IMR-90 (cell line): ENCODE data around the gene CAST. TPM values are rescaled to one million over a fixed set of nuclear protein-coding genes. Genes with fewer than 3 reads are reported as not detected.

Experiments used
- ATAC-seq: fragments of 200-7000 bp; cut with Tn5 transposase; 2 replicates; pipeline ENCODE4 v1.9.1; 2020; ENCODE audit warnings: low read depth, mild to moderate bottlenecking, moderate library complexity
- BruUV-seq: library from RNA; stranded (reverse); fragments of 400-500 nt; replicated peaks from 2 replicates; lab custom pipeline; 2021; lab: Mats Ljungman, UMichigan
- CTCF ChIA-PET: fragments of 300-600 bp; formaldehyde crosslinking; extraction: SDS; loops from one replicate; lab custom pipeline; 2021; ENCODE audit warnings: antibody characterized with exemption; lab: Yijun Ruan, JAX
- POLR2A ChIA-PET: fragments of 300-600 bp; sonication (Branson Sonifier 250); formaldehyde crosslinking; loops from one replicate; lab custom pipeline; 2022; ENCODE audit warnings: antibody characterized with exemption; ENCODE audit not compliant: unreplicated experiment; lab: Charles Lee
- DNase-seq: peaks from one replicate; pipeline ENCODE4 v3.0.0; 2013
- H2AFZ ChIP-seq: replicated peaks from 2 replicates; pipeline ENCODE3; 2013; ENCODE audit warnings: low read length, mild to moderate bottlenecking; ENCODE audit not compliant: poor library complexity
- H2AK5ac ChIP-seq: 2 replicates; pipeline ENCODE4 v1.6.1; 2013; ENCODE audit warnings: low read depth, low read length, inconsistent platforms
- H2AK9ac ChIP-seq: replicated peaks from 2 replicates; pipeline ENCODE3; 2013; ENCODE audit warnings: mild to moderate bottlenecking, low read depth, low read length, moderate library complexity; ENCODE audit not compliant: poor library complexity
- H2BK120ac ChIP-seq: 2 replicates; pipeline ENCODE4 v1.6.1; 2013; ENCODE audit warnings: low read depth, low read length, inconsistent platforms
- H2BK15ac ChIP-seq: 3 replicates; pipeline ENCODE4 v1.6.1; 2013; ENCODE audit warnings: low read depth, low read length, inconsistent platforms
- H2BK20ac ChIP-seq: 2 replicates; pipeline ENCODE4 v1.6.1; 2013; ENCODE audit warnings: low read depth, mild to moderate bottlenecking, inconsistent platforms, low read length, moderate library complexity
- H2BK5ac ChIP-seq: 2 replicates; pipeline ENCODE4 v1.6.1; 2013; ENCODE audit warnings: mild to moderate bottlenecking, low read depth, low read length, inconsistent platforms; ENCODE audit not compliant: poor library complexity, severe bottlenecking
- H3K14ac ChIP-seq: replicated peaks from 2 replicates; pipeline ENCODE4 v1.6.1; 2013; ENCODE audit warnings: low read depth, low read length, inconsistent platforms
- H3K18ac ChIP-seq: 2 replicates; pipeline ENCODE4 v1.6.1; 2013; ENCODE audit warnings: low read depth, low read length, control low read depth
- H3K23ac ChIP-seq: 2 replicates; pipeline ENCODE4 v1.6.1; 2013; ENCODE audit warnings: low read depth, low read length, inconsistent platforms
- H3K27ac ChIP-seq: 2 replicates; pipeline ENCODE4 v1.5.1; 2013; ENCODE audit warnings: mild to moderate bottlenecking, control low read depth, low read length; ENCODE audit not compliant: insufficient read depth
- H3K27me3 ChIP-seq: 2 replicates; pipeline ENCODE4 v1.6.1; 2013; ENCODE audit warnings: low read length; ENCODE audit not compliant: control insufficient read depth, insufficient read depth
- H3K36me3 ChIP-seq: 2 replicates; pipeline ENCODE4 v1.6.1; 2013; ENCODE audit warnings: low read length, mixed read lengths; ENCODE audit not compliant: control insufficient read depth, insufficient read depth
- H3K4ac ChIP-seq: 2 replicates; pipeline ENCODE4 v1.6.1; 2013; ENCODE audit warnings: low read depth, low read length, inconsistent platforms
- H3K4me1 ChIP-seq: 2 replicates; pipeline ENCODE4 v1.6.1; 2013; ENCODE audit warnings: low read length, mixed read lengths; ENCODE audit not compliant: control insufficient read depth, insufficient read depth
- H3K4me2 ChIP-seq: 2 replicates; pipeline ENCODE4 v1.6.1; 2013; ENCODE audit warnings: low read depth, mild to moderate bottlenecking, control low read depth, low read length, moderate library complexity
- H3K4me3 ChIP-seq: 2 replicates; pipeline ENCODE4 v1.5.1; 2013; ENCODE audit warnings: low read depth, mild to moderate bottlenecking, control low read depth, low read length, moderate library complexity; ENCODE audit not compliant: insufficient read depth
- H3K56ac ChIP-seq: 2 replicates; pipeline ENCODE4 v1.6.1; 2013; ENCODE audit warnings: low read length, inconsistent platforms; ENCODE audit not compliant: insufficient read depth; ENCODE audit errors: extremely low read depth
- H3K79me1 ChIP-seq, 2 experiments: 2 replicates each; pipeline ENCODE4 v1.6.1; 2013; ENCODE audit warnings: low read length in 2 of 2, inconsistent platforms in 1 of 2, low read depth in 1 of 2
- H3K9ac ChIP-seq: 2 replicates; pipeline ENCODE4 v1.6.1; 2013; ENCODE audit warnings: low read depth, low read length, control low read depth
- H3K9me1 ChIP-seq: 2 replicates; pipeline ENCODE4 v1.6.1; 2013; ENCODE audit warnings: low read length, inconsistent platforms; ENCODE audit not compliant: insufficient read depth
- H3K9me3 ChIP-seq: 2 replicates; pipeline ENCODE4 v1.6.1; 2013; ENCODE audit warnings: low read length; ENCODE audit not compliant: control insufficient read depth, insufficient read depth
- H4K20me1 ChIP-seq: 2 replicates; pipeline ENCODE4 v1.6.1; 2013; ENCODE audit warnings: low read length, inconsistent platforms; ENCODE audit not compliant: insufficient read depth
- H4K5ac ChIP-seq: 2 replicates; pipeline ENCODE4 v1.6.1; 2013; ENCODE audit warnings: mild to moderate bottlenecking, low read depth, low read length, control low read depth
- H4K8ac ChIP-seq, 2 experiments: 2 replicates each; pipeline ENCODE4 v1.6.1; 2013; ENCODE audit warnings: low read depth in 2 of 2, low read length in 2 of 2, control low read depth in 1 of 2, inconsistent platforms in 1 of 2
- H4K91ac ChIP-seq: 2 replicates; pipeline ENCODE4 v1.6.1; 2013; ENCODE audit warnings: low read depth, low read length, inconsistent platforms; ENCODE audit not compliant: insufficient read depth
- BHLHE40 ChIP-seq: fragments of 150-350 bp; IDR thresholded peaks from 2 replicates; pipeline ENCODE4 v1.6.1; 2016; ENCODE audit warnings: mild to moderate bottlenecking, low read depth, low read length
- CEBPB ChIP-seq: IDR thresholded peaks from 2 replicates; pipeline ENCODE4 v1.6.1; 2012; ENCODE audit warnings: low read depth, low read length, improper control_type of control experiment
- CHD1 ChIP-seq: IDR thresholded peaks from 2 replicates; pipeline ENCODE4 v1.6.1; 2012; ENCODE audit warnings: low read depth, low read length, improper control_type of control experiment
- CTCF ChIP-seq: conservative IDR thresholded peaks from 2 replicates; pipeline ENCODE4 v1.5.1; 2012; ENCODE audit warnings: mild to moderate bottlenecking, low read depth, low read length, improper control_type of control experiment
- ELK1 ChIP-seq: fragments of 150-350 bp; IDR thresholded peaks from 2 replicates; pipeline ENCODE4 v1.6.1; 2016; ENCODE audit warnings: low read depth, mild to moderate bottlenecking, low read length, moderate library complexity, borderline replicate concordance
- FOS ChIP-seq: fragments of 150-350 bp; IDR thresholded peaks from 2 replicates; pipeline ENCODE4 v1.6.1; 2016; ENCODE audit warnings: low read depth, low read length
- MAFK ChIP-seq: IDR thresholded peaks from 2 replicates; pipeline ENCODE4 v1.6.1; 2012; ENCODE audit warnings: low read depth, low read length, improper control_type of control experiment
- MAZ ChIP-seq: IDR thresholded peaks from 2 replicates; pipeline ENCODE4 v1.6.1; 2012; ENCODE audit warnings: low read depth, mild to moderate bottlenecking, low read length, improper control_type of control experiment, moderate library complexity, borderline replicate concordance
- MXI1 ChIP-seq: IDR thresholded peaks from 2 replicates; pipeline ENCODE4 v1.6.1; 2012; ENCODE audit warnings: low read depth, mild to moderate bottlenecking, low read length, moderate library complexity, borderline replicate concordance
- NFE2L2 ChIP-seq: fragments of 150-350 bp; IDR thresholded peaks from 2 replicates; pipeline ENCODE4 v1.6.1; 2016; ENCODE audit warnings: low read depth, mild to moderate bottlenecking, low read length
- POLR2A ChIP-seq: IDR thresholded peaks from 2 replicates; pipeline ENCODE4 v1.6.1; 2012; ENCODE audit warnings: mild to moderate bottlenecking, low read depth, low read length
- RAD21 ChIP-seq: IDR thresholded peaks from 2 replicates; pipeline ENCODE4 v1.6.1; 2012; ENCODE audit warnings: low read length, improper control_type of control experiment
- RCOR1 ChIP-seq: IDR thresholded peaks from 2 replicates; pipeline ENCODE4 v1.6.1; 2012; ENCODE audit warnings: mild to moderate bottlenecking, low read length, improper control_type of control experiment; ENCODE audit not compliant: insufficient replicate concordance
- RFX5 ChIP-seq: IDR thresholded peaks from 2 replicates; pipeline ENCODE4 v1.8.0; 2012; ENCODE audit warnings: low read depth, mild to moderate bottlenecking, low read length, moderate library complexity
- SMC3 ChIP-seq: fragments of 150-350 bp; IDR thresholded peaks from 2 replicates; pipeline ENCODE4 v1.6.1; 2016; ENCODE audit warnings: low read depth, mild to moderate bottlenecking, antibody characterized with exemption, low read length, moderate library complexity
- WGBS, 2 experiments: methylation state at CpG; one replicate each; pipeline versions ENCODE4 v1.1.5 to v1.1.7; 2013; ENCODE audit warnings: missing lambda C conversion rate in 2 of 2; ENCODE audit not compliant: insufficient read length in 1 of 2; ENCODE audit errors: extremely low coverage in 2 of 2; 5-methylcytosine and 5-hydroxymethylcytosine counted together
- dilution Hi-C: fragments of 300-500 bp; cut with HindIII; formaldehyde crosslinking; loops from one replicate; pipeline ENCODE4 v1.14.3; 2018; ENCODE audit warnings: low sequenced_read_pairs; ENCODE audit not compliant: unreplicated experiment
- in situ Hi-C: fragments of 300-500 bp; cut with MboI; formaldehyde crosslinking; loops from 3 replicates; pipeline ENCODE4 v1.14.3; 2019; ENCODE audit warnings: low sequenced_read_pairs, inconsistent platforms, mixed read lengths
- intact Hi-C: fragments of 100-400 bp; cut with micrococcal nuclease; formaldehyde crosslinking; loops from 2 replicates; pipeline ENCODE4 v1.10.0; 2022
- polyA plus RNA-seq, 3 experiments: library from polyadenylated mRNA; depleted of rRNA; stranded (reverse); fragments of >200 nt; gene quantifications; 2 replicates each; pipeline ENCODE4 v1.2.3, GENCODE V29; 2012; ENCODE audit warnings: low replicate concordance in 1 of 3
- total RNA-seq: library from RNA; depleted of rRNA; stranded (reverse); fragments of >200 nt; gene quantifications from 2 replicates; pipeline ENCODE4 v1.2.3, GENCODE V29; 2012
- TF ChIP-seq, protein P1 (sequence below): fragments of 150-350 bp; IDR thresholded peaks from 2 replicates; pipeline ENCODE4 v1.6.1; 2017; ENCODE audit warnings: mild to moderate bottlenecking, antibody characterized with exemption, low read length, low read depth

CAST gene
- total and polyA plus RNA-seq, 2 of the 4 experiments (the other 2 are of a cell fraction) = 91.3 to 128 TPM

- Histone ChIP-seq H2BK15ac (no peak overlapping the region), H3K18ac (no peak overlapping the region), H4K91ac (no peak overlapping the region; the same call in 1 of the 2 replicates), H3K27ac (no peak overlapping the region), H3K9ac (no peak overlapping the region), H2AFZ (no peak overlapping the region), H3K79me1 (no peaks in the 10 kb centered on the region), H3K9me1 (peaks cover 10% of the 10 kb centered on the region; the same call in 1 of the 2 replicates), H3K27me3 (no peaks in the 10 kb centered on the region), H2BK120ac (no peak overlapping the region), H3K4me3 (no peak overlapping the region), H2AK9ac (no peak overlapping the region), H4K8ac (no peak overlapping the region; a peak in 1 of 4 replicates), H2BK5ac (no peak overlapping the region), H2AK5ac (no peak overlapping the region), H2BK20ac (no peak overlapping the region), H3K4me2 (no peak overlapping the region), H3K14ac (no peak overlapping the region), H3K56ac (no peak overlapping the region), H3K4me1 (peaks cover 18% of the 10 kb centered on the region; the same call in 1 of the 2 replicates), H3K4ac (no peak overlapping the region), H4K20me1 (no peaks in the 10 kb centered on the region), H3K36me3 (no peaks in the 10 kb centered on the region), H3K23ac (no peak overlapping the region), H4K5ac (no peak overlapping the region), H3K9me3 (no peaks in the 10 kb centered on the region)
- ChIA-PET CTCF (no interaction called here), POLR2A (no interaction called here)
- ATAC-seq (no peak), DNase-seq (no peak)
- TF ChIP-seq MAFK (no peak), RFX5 (no peak), ELK1 (no peak), CHD1 (no peak), MAZ (no peak), RAD21 (no peak), CEBPB (no peak), CTCF (no peak), FOS (no peak), BHLHE40 (no peak), POLR2A (no peak), RCOR1 (no peak), NFE2L2 (no peak), MXI1 (no peak), SMC3 (no peak)
- TF ChIP-seq, protein P1, sequence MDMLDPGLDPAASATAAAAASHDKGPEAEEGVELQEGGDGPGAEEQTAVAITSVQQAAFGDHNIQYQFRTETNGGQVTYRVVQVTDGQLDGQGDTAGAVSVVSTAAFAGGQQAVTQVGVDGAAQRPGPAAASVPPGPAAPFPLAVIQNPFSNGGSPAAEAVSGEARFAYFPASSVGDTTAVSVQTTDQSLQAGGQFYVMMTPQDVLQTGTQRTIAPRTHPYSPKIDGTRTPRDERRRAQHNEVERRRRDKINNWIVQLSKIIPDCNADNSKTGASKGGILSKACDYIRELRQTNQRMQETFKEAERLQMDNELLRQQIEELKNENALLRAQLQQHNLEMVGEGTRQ = no peak
- in situ Hi-C loops (no loop called here), dilution Hi-C loops (no loop called here), intact Hi-C loops (loop anchor here (5.0 kb wide), 2 partner anchors 37 to 537 kb away; partner anchors contain the start of gene CAST)
- no TSS peak for BruUV-seq
- 80% methylated on average over 1 of the region's 2 CpGs; no CpG with 5 or more reads in 1 of the 2 experiments for WGBS, 2 experiments
Observed at GRCh38 chr5:96625365-96625764, 36.8 kb upstream of the CAST start.
